Tibial nerve (tissue), 4 donors: ENCODE data around the gene NDUFB6. TPM values are rescaled to one million over a fixed set of nuclear protein-coding genes. Genes with fewer than 3 reads are reported as not detected.

Experiments
- DNase-seq, 2 donors: peaks; one replicate each; pipeline ENCODE4 v3.0.0-alpha.2; 2019; ENCODE audit warnings: low spot score in 2 of 2
- H3K27ac ChIP-seq, 4 donors: fragments of 200-600 bp; sonication (generic) in 3 of 4; one replicate each; pipeline ENCODE4 v1.5.1; 2017 to 2019; ENCODE audit warnings: mild to moderate bottlenecking in 1 of 4
- H3K27me3 ChIP-seq, 2 donors: fragments of 200-600 bp; sonication (generic) in 1 of 2; one replicate each; pipeline versions ENCODE4 v1.5.1 to v1.6.0; 2017 to 2019
- H3K36me3 ChIP-seq, 3 donors: fragments of 200-600 bp; sonication (generic); one replicate each; pipeline ENCODE4 v1.5.1; 2018 to 2019
- H3K4me1 ChIP-seq, 4 donors: fragments of 200-600 bp; sonication (generic) in 3 of 4; one replicate each; pipeline ENCODE4 v1.5.1; 2017 to 2019
- H3K4me3 ChIP-seq, 4 donors: fragments of 200-600 bp; sonication (generic) in 3 of 4; one replicate each; pipeline ENCODE4 v1.5.1; 2017 to 2019; ENCODE audit warnings: mild to moderate bottlenecking in 1 of 4, moderate library complexity in 1 of 4
- H3K9me3 ChIP-seq, 4 donors: fragments of 200-600 bp; sonication (generic) in 3 of 4; one replicate each; pipeline ENCODE4 v1.5.1; 2017 to 2019
- CTCF ChIP-seq, 5 experiments: fragments of 200-600 bp in 3 of 5; fragments of 450-650 bp in 2 of 5; sonication (generic) in 3 of 5; IDR thresholded peaks; one replicate each; pipeline ENCODE4 v1.5.1; 2016 to 2019; ENCODE audit warnings: antibody characterized with exemption in 5 of 5, mild to moderate bottlenecking in 3 of 5, moderate library complexity in 2 of 5
- EP300 ChIP-seq, 2 donors: sonication (generic); formaldehyde crosslinking; IDR thresholded peaks; one replicate each; pipeline ENCODE4 v1.6.1; 2017; ENCODE audit warnings: antibody characterized with exemption in 2 of 2, mild to moderate bottlenecking in 1 of 2
- POLR2A ChIP-seq, 2 donors: fragments of 450-650 bp; IDR thresholded peaks; one replicate each; pipeline ENCODE4 v1.6.1; 2017; ENCODE audit warnings: antibody characterized with exemption in 2 of 2, mild to moderate bottlenecking in 2 of 2, moderate library complexity in 2 of 2
- WGBS, 2 donors: methylation state at CpG; one replicate each; pipeline ENCODE4 v1.1.5; 2018; 5-methylcytosine and 5-hydroxymethylcytosine counted together
- total RNA-seq, 4 donors: library from RNA; depleted of rRNA; stranded (reverse); fragments of >200 nt; gene quantifications; one replicate each; pipeline ENCODE4 v1.1.0, GENCODE V29; 2016

The NDUFB6 gene
- total RNA-seq, 4 donors from 2014 or later: 36.9 to 71.7 (median 56.7) TPM

GRCh38 chr9:32533816-32534215, 39.1 kb downstream of the NDUFB6 start:
- H3K27me3 ChIP-seq: no peaks in the 10 kb centered on the region
- WGBS, 2 donors: 96 to 98% methylated on average over 4 of the region's 4 CpGs
- no peak overlapping the region for H3K4me3 ChIP-seq
- H3K4me1 ChIP-seq: no peaks in the 10 kb centered on the region
- DNase-seq: no peak
- no peaks in the 10 kb centered on the region for H3K9me3 ChIP-seq
- H3K36me3 ChIP-seq: peaks cover 0 to 24% (median 0%) of the 10 kb centered on the region in 3 donors
- no peak for TF ChIP-seq CTCF (IDR thresholded peaks at IDR 0.05)
- TF ChIP-seq POLR2A (IDR thresholded peaks at IDR 0.05): no peak
- no peak for TF ChIP-seq EP300 (IDR thresholded peaks at IDR 0.05)
- H3K27ac ChIP-seq: no peak overlapping the region

- 94 to 96% methylated on average over 6 of the region's 6 CpGs for WGBS, 2 donors
- peaks cover 0 to 1% (median 0%) of the 10 kb centered on the region in 4 donors for H3K4me1 ChIP-seq
- H3K27me3 ChIP-seq: no peaks in the 10 kb centered on the region
- peaks cover 0 to 22% (median 0%) of the 10 kb centered on the region in 3 donors for H3K36me3 ChIP-seq
- no peaks in the 10 kb centered on the region for H3K9me3 ChIP-seq
- no peak overlapping the region for H3K4me3 ChIP-seq
- DNase-seq: no peak
- H3K27ac ChIP-seq: no peak overlapping the region
- TF ChIP-seq POLR2A (IDR thresholded peaks at IDR 0.05): no peak
- TF ChIP-seq EP300 (IDR thresholded peaks at IDR 0.05): no peak
- TF ChIP-seq CTCF (IDR thresholded peaks at IDR 0.05): no peak
Observed at GRCh38 chr9:32533336-32533735, 39.6 kb downstream of the NDUFB6 start.

- TF ChIP-seq CTCF (IDR thresholded peaks at IDR 0.05) (no peak), POLR2A (IDR thresholded peaks at IDR 0.05) (no peak), EP300 (IDR thresholded peaks at IDR 0.05) (no peak)
- 19 to 21% methylated on average over 2 of the region's 2 CpGs for WGBS, 2 donors
- H3K9me3 ChIP-seq: no peaks in the 10 kb centered on the region
- no peaks in the 10 kb centered on the region for H3K27me3 ChIP-seq
- DNase-seq: no peak
- peak overlapping the region; percentile 38 to 68 (median 53) for H3K4me3 ChIP-seq
- H3K36me3 ChIP-seq: peaks cover 0 to 10% (median 0%) of the 10 kb centered on the region in 3 donors
- peaks cover 0 to 42% (median 11%) of the 10 kb centered on the region in 4 donors for H3K4me1 ChIP-seq
- peak overlapping the region; percentile 83 to 90 (median 86) for H3K27ac ChIP-seq
Observed at GRCh38 chr9:32526707-32527048, 46.3 kb downstream of the NDUFB6 start.

- peak; percentile 89 to 90 for DNase-seq
- 1% methylated on average over 37 of the region's 37 CpGs for WGBS, 2 donors
- peak; percentile 28 to 61 (median 36) for TF ChIP-seq CTCF (IDR thresholded peaks at IDR 0.05)
- peak; percentile 69 to 93 for TF ChIP-seq EP300 (IDR thresholded peaks at IDR 0.05)
- peak; percentile 8 to 76 for TF ChIP-seq POLR2A (IDR thresholded peaks at IDR 0.05)
- peak within 1 kb of the TSS; percentile 38 to 68 (median 53) for H3K4me3 ChIP-seq
- peak within 1 kb of the TSS; percentile 83 to 90 (median 86) for H3K27ac ChIP-seq
- peaks cover 0 to 42% (median 11%) of the 10 kb centered on the region in 4 donors for H3K4me1 ChIP-seq
- peaks cover 0 to 5% (median 0%) of the 10 kb centered on the region in 3 donors for H3K36me3 ChIP-seq
- no peaks in the 10 kb centered on the region for H3K27me3 ChIP-seq
- H3K9me3 ChIP-seq: no peaks in the 10 kb centered on the region
Observed at GRCh38 chr9:32526041-32526706, 46.8 kb downstream of the NDUFB6 start, which contains the start of gene RIGI. RIGI (minus strand) TSS chr9:32526196; CDS start chr9:32526166, 30 bp downstream.

- no peaks in the 10 kb centered on the region for H3K9me3 ChIP-seq
- H3K27me3 ChIP-seq: no peaks in the 10 kb centered on the region
- peak overlapping the region; percentile 38 to 68 (median 53) for H3K4me3 ChIP-seq
- peak overlapping the region; percentile 83 to 90 (median 86) for H3K27ac ChIP-seq
- no peaks in the 10 kb centered on the region for H3K36me3 ChIP-seq
- no peak for TF ChIP-seq EP300 (IDR thresholded peaks at IDR 0.05)
- TF ChIP-seq POLR2A (IDR thresholded peaks at IDR 0.05): no peak
- no peak for TF ChIP-seq CTCF (IDR thresholded peaks at IDR 0.05)
- 0 to 1% methylated on average over 4 of the region's 4 CpGs for WGBS, 2 donors
- peaks cover 0 to 43% (median 11%) of the 10 kb centered on the region in 4 donors for H3K4me1 ChIP-seq
- DNase-seq: no peak
Observed at GRCh38 chr9:32525709-32526030, 47.3 kb downstream of the NDUFB6 start.
